Measurements from ENCODE around the gene SWSAP1. TPM values are rescaled to one million over a fixed set of nuclear protein-coding genes. Genes with fewer than 3 reads are reported as not detected.
"Not testable (repeated sequence)": the region's sequence is repeated elsewhere in the genome, so short reads cannot be mapped to it uniquely, and the experiment has no call there.

Gene SWSAP1
- total RNA-seq, 1 experiment from 2014 or later, result 1.4 TPM

DNA sequence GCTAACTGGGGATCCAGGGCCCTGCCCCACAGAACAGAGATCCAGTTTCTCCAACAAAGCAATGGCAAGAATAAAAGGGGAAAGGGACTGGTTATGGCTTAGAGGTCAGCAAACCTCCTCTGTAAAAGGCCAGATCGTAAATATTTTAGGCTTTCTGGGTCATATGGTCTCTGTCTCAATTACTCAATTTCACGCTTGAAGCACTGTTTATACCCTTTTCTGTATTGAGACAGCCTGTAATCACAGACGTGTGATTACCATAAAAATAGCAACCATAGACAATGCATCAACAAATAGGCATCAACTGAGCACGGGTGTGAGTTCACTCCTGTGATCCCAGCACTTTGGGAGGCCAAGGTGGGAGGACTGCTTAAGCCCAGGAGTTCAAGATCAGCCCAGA lies 44.3 kb upstream of the SWSAP1 start:
- DNase-seq (ENCODE audit: unreplicated experiment), result no peak

DNA sequence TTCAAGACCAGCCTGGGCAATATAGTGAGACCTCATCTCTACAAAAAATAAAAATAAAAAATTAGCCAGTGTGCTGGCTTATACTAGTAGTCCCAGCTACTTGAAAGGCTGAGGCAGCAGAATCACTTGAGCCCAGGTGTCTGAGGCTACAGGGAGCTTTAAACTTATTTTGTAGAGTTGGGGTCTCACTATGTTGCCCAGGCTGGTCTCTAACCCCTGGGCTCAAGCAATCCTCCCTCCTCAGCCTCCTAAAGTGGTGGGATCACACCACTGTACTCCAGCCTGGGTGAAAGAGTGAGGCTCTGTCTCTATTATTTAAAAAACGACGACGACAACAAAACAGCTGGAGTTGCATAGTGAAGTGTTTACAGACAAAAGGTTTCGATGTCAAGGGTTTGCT lies 43.0 kb upstream of the SWSAP1 start:
- DNase-seq (ENCODE audit: unreplicated experiment), result no peak
- Mint-ChIP-seq H3K27me3 (ENCODE audit: insufficient read depth, unreplicated experiment) (no peaks in the 10 kb centered on the region), H3K36me3 (ENCODE audit: insufficient read depth, unreplicated experiment) (peaks cover 81% of the 10 kb centered on the region), H3K9me3 (ENCODE audit: unreplicated experiment) (no peaks in the 10 kb centered on the region), H3K4me1 (ENCODE audit: insufficient read depth, unreplicated experiment) (no peaks in the 10 kb centered on the region), H3K4me3 (ENCODE audit: unreplicated experiment) (no peak overlapping the region), H3K27ac (ENCODE audit: low read depth, unreplicated experiment) (no peak overlapping the region)
- TF ChIP-seq, protein P1, sequence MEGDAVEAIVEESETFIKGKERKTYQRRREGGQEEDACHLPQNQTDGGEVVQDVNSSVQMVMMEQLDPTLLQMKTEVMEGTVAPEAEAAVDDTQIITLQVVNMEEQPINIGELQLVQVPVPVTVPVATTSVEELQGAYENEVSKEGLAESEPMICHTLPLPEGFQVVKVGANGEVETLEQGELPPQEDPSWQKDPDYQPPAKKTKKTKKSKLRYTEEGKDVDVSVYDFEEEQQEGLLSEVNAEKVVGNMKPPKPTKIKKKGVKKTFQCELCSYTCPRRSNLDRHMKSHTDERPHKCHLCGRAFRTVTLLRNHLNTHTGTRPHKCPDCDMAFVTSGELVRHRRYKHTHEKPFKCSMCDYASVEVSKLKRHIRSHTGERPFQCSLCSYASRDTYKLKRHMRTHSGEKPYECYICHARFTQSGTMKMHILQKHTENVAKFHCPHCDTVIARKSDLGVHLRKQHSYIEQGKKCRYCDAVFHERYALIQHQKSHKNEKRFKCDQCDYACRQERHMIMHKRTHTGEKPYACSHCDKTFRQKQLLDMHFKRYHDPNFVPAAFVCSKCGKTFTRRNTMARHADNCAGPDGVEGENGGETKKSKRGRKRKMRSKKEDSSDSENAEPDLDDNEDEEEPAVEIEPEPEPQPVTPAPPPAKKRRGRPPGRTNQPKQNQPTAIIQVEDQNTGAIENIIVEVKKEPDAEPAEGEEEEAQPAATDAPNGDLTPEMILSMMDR (IDR thresholded peaks at IDR 0.05; ENCODE audit: unreplicated experiment), result no peak
- CTCF ChIA-PET, result interaction anchor here (0.6 to 1.0 kb wide), 2 partner anchors 45 to 136 kb away, joined by 3 to 4 read pairs; no protein-coding TSS in a partner anchor
- intact Hi-C loops (cut with micrococcal nuclease), result no loop called here
- BruUV-seq (replicated peaks), result no TSS peak
- POLR2A ChIA-PET, result interaction anchor here (0.6 to 1.6 kb wide), 4 partner anchors 13 to 70 kb away, joined by 3 to 6 read pairs (median 3); partner anchors contain the start of genes CCDC159 and TMEM205

More for the DNA sequence above, 44.3 kb upstream of the SWSAP1 start:
- POLR2A ChIA-PET, result interaction anchor here (1.1 kb wide), 1 partner anchor 8 kb away, joined by 3 read pairs; no protein-coding TSS in a partner anchor
- TF ChIP-seq, protein P1 (IDR thresholded peaks at IDR 0.05; ENCODE audit: unreplicated experiment), result no peak
- Mint-ChIP-seq H3K4me1 (ENCODE audit: insufficient read depth, unreplicated experiment) (peaks cover 1% of the 10 kb centered on the region), H3K9me3 (ENCODE audit: unreplicated experiment) (no peaks in the 10 kb centered on the region), H3K36me3 (ENCODE audit: insufficient read depth, unreplicated experiment) (peaks cover 68% of the 10 kb centered on the region), H3K27ac (ENCODE audit: low read depth, unreplicated experiment) (no peak overlapping the region), H3K4me3 (ENCODE audit: unreplicated experiment) (no peak overlapping the region), H3K27me3 (ENCODE audit: insufficient read depth, unreplicated experiment) (no peaks in the 10 kb centered on the region)
- BruUV-seq (replicated peaks), result no TSS peak
- intact Hi-C loops (cut with micrococcal nuclease), result no loop called here
- CTCF ChIA-PET, result interaction anchor here (0.7 kb wide), 1 partner anchor 131 kb away, joined by 4 read pairs; no protein-coding TSS in a partner anchor

DNA sequence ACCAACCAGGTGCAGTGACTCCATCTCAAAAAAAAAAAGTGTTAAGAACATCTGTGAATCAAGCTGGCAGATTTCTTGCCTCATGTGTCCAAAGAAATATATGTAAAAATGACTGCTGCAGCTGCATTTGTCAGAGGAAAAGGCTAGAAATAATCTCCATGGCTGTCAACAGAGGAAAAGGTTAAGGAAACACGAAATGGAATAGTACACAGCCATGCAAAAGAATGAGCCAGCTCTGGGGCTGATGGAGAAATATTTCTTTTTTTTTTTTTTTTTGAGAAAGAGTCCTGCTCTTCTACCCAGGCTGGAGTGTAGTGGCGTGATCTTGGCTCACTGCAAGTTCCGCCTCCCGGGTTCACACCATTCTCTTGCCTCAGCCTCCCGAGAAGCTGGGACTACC lies 41.6 kb upstream of the SWSAP1 start:
- ChIA-PET CTCF (no interaction called here), POLR2A (interaction anchor here (1.6 to 1.7 kb wide), 2 partner anchors 9 to 14 kb away, joined by 4 to 6 read pairs; partner anchors contain the start of genes CCDC159 and TMEM205)
- H3K27me3 Mint-ChIP-seq (ENCODE audit: insufficient read depth, unreplicated experiment), result no peaks in the 10 kb centered on the region
- no peak overlapping the region for H3K4me3 Mint-ChIP-seq (ENCODE audit: unreplicated experiment)
- BruUV-seq (replicated peaks), result no TSS peak
- peaks cover 86% of the 10 kb centered on the region for H3K36me3 Mint-ChIP-seq (ENCODE audit: insufficient read depth, unreplicated experiment)
- peaks cover 2% of the 10 kb centered on the region for H3K4me1 Mint-ChIP-seq (ENCODE audit: insufficient read depth, unreplicated experiment)
- TF ChIP-seq, protein P1 (IDR thresholded peaks at IDR 0.05; ENCODE audit: unreplicated experiment), result no peak
- no peak for DNase-seq (ENCODE audit: unreplicated experiment)
- intact Hi-C loops (cut with micrococcal nuclease), result no loop called here
- no peak overlapping the region for H3K27ac Mint-ChIP-seq (ENCODE audit: low read depth, unreplicated experiment)
- no peaks in the 10 kb centered on the region for H3K9me3 Mint-ChIP-seq (ENCODE audit: unreplicated experiment)

DNA sequence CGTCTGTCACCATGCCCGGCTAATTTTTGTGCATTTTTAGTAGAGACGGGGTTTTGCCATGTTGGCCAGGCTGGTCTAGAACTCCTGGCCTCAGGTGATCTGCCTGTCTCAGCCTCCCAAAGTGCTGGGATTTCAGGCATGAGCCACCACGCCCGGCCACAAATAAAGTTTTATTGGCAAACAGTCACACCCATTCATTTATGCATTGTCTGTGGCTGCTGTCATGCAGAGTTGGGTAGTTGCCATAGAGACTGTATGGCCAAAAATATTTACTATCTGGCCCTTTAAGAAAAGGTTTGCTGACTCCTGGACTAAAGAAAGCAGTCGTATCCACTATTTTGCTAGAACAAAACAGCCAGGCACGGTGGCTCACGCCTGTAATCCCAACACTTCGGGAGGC lies 40.6 kb upstream of the SWSAP1 start:
- CTCF ChIA-PET; intact Hi-C loops (cut with micrococcal nuclease); H3K9me3 Mint-ChIP-seq (ENCODE audit: unreplicated experiment); H3K4me3 Mint-ChIP-seq (ENCODE audit: unreplicated experiment); BruUV-seq (replicated peaks); DNase-seq (ENCODE audit: unreplicated experiment); H3K27ac Mint-ChIP-seq (ENCODE audit: low read depth, unreplicated experiment); H3K27me3 Mint-ChIP-seq (ENCODE audit: insufficient read depth, unreplicated experiment): not testable (repeated sequence)
- Mint-ChIP-seq H3K4me1 (ENCODE audit: insufficient read depth, unreplicated experiment) (peaks cover 12% of the 10 kb centered on the region), H3K36me3 (ENCODE audit: insufficient read depth, unreplicated experiment) (peaks cover 81% of the 10 kb centered on the region)
- POLR2A ChIA-PET, result interaction anchor here (1.7 kb wide), 1 partner anchor 10 kb away, joined by 4 read pairs; no protein-coding TSS in a partner anchor
